22Rv1 (cell line): ENCODE data around the gene ZNF837.

ENCODE experiments used
- ZFX ChIP-seq: fragments of 450-650 bp; IDR thresholded peaks from 2 replicates; pipeline ENCODE4 v1.6.1; 2017; ENCODE audit warnings: antibody characterized with exemption, borderline replicate concordance
- TF ChIP-seq, protein P1 (sequence below): fragments of 450-650 bp; IDR thresholded peaks from 2 replicates; pipeline ENCODE4 v1.5.1; 2017; ENCODE audit warnings: mild to moderate bottlenecking

DNA sequence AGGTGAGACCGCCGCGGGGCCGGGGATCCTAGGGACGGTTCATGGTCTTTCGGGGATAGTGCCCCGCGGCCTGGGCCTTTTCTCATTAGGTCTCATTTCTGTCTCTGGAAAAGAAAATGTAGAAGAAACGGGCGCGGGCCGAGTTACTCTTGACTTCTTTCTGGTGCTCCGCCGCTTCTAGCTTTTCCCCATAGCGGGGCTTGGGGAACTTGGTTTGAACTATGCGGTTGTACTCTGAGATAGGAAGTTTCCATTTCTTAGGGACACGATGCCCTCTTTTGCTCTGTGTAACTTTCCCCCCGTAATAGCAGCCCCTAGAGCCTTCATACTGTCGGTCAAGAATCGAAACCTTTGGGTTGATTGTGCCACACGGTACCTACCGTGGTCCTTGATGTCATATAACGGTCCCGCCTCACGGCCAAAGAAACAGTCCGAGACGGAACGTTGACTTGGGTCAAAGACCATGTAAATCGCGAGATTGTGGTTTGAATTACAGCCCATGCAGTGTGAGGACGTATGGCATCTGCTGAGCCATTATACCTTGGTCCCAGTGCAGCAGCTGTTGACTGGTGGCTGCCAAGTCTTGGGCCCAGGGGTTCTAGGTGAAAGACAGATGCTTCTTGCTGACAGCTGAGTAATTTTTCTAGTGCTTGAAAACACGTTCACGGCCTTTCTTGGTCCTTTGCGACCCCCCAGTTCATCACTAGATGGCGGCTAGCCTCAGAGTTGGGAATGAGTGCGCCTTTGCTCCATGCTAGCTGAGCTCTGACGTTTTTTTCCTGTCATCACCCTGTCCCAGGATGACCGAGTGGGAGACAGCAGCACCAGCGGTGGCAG, 6.7 kb upstream of the ZNF837 start:
- TF ChIP-seq, protein P1, sequence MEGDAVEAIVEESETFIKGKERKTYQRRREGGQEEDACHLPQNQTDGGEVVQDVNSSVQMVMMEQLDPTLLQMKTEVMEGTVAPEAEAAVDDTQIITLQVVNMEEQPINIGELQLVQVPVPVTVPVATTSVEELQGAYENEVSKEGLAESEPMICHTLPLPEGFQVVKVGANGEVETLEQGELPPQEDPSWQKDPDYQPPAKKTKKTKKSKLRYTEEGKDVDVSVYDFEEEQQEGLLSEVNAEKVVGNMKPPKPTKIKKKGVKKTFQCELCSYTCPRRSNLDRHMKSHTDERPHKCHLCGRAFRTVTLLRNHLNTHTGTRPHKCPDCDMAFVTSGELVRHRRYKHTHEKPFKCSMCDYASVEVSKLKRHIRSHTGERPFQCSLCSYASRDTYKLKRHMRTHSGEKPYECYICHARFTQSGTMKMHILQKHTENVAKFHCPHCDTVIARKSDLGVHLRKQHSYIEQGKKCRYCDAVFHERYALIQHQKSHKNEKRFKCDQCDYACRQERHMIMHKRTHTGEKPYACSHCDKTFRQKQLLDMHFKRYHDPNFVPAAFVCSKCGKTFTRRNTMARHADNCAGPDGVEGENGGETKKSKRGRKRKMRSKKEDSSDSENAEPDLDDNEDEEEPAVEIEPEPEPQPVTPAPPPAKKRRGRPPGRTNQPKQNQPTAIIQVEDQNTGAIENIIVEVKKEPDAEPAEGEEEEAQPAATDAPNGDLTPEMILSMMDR = peak; percentile 17; the same call in 1 of the 2 replicates
- TF ChIP-seq ZFX = no peak
